Adrenal gland (tissue), 12 donors: Measurements from ENCODE around the gene WIPF1. TPM values are rescaled to one million over a fixed set of nuclear protein-coding genes. Genes with fewer than 3 reads are reported as not detected.
"Not testable (repeated sequence)": the region's sequence is repeated elsewhere in the genome, so short reads cannot be mapped to it uniquely, and the experiment has no call there.

Experiments used
- DNase-seq, 7 donors: peaks; one replicate each; pipeline ENCODE4 v3.0.0-alpha.2; 2019 to 2020
- H3K27ac ChIP-seq, 5 donors: fragments of 200-600 bp; sonication (generic) in 4 of 5; 1 replicate in 3 of 5; 2 replicates in 2 of 5; pipeline versions ENCODE4 v1.5.1 to v1.8.0; 2016 to 2020; ENCODE audit warnings: mild to moderate bottlenecking in 1 of 5
- H3K27me3 ChIP-seq: fragments of 200-600 bp; 2 replicates; pipeline ENCODE4 v1.8.0; 2021
- H3K36me3 ChIP-seq, 2 donors: fragments of 200-600 bp; replicated peaks in 1 of 2; 1 replicate in 1 of 2; 2 replicates in 1 of 2; pipeline versions ENCODE4 v1.5.1 to v1.8.0; 2018 to 2022
- H3K4me1 ChIP-seq, 2 donors: fragments of 200-600 bp; replicated peaks in 1 of 2; 1 replicate in 1 of 2; 2 replicates in 1 of 2; pipeline versions ENCODE4 v1.5.1 to v1.8.0; 2018 to 2021
- H3K4me3 ChIP-seq, 4 donors: fragments of 200-600 bp; sonication (generic) in 3 of 4; one replicate each; pipeline ENCODE4 v1.5.1; 2016 to 2018
- H3K9me3 ChIP-seq, 3 donors: fragments of 200-600 bp; sonication (generic) in 1 of 3; replicated peaks in 1 of 3; 1 replicate in 2 of 3; 2 replicates in 1 of 3; pipeline versions ENCODE4 v1.5.1 to v1.8.0; 2016 to 2021
- CTCF ChIP-seq, 6 experiments: fragments of 450-650 bp in 4 of 6; fragments of 200-600 bp in 2 of 6; sonication (generic) in 1 of 6; IDR thresholded peaks; 1 replicate in 5 of 6; 2 replicates in 1 of 6; pipeline versions ENCODE4 v1.5.1 to v1.8.0; 2016 to 2021; ENCODE audit warnings: antibody characterized with exemption in 6 of 6, mild to moderate bottlenecking in 2 of 6, moderate library complexity in 1 of 6
- POLR2A ChIP-seq, 2 donors: fragments of 450-650 bp; IDR thresholded peaks; one replicate each; pipeline ENCODE4 v1.6.1; 2017; ENCODE audit warnings: antibody characterized with exemption in 2 of 2, mild to moderate bottlenecking in 2 of 2, moderate library complexity in 1 of 2
- WGBS, 4 donors: extraction: QIAGEN DNeasy Blood & Tissue Kit in 2 of 4; methylation state at CpG; one replicate each; pipeline versions ENCODE4 v1.1.5 to v1.1.7; 2013 to 2017; 5-methylcytosine and 5-hydroxymethylcytosine counted together
- intact Hi-C, 2 donors: fragments of 100-400 bp; cut with DNase I; formaldehyde crosslinking; loops; one replicate each; pipeline versions ENCODE4 v1.14.1 to v1.15.0; 2022 to 2023
- polyA plus RNA-seq, 3 donors: library from polyadenylated mRNA; stranded (reverse); fragments of 200-250 nt in 2 of 3; fragments of 350-450 nt in 1 of 3; fragmentation: Illumina TruSeq in 1 of 3; extraction: RNeasy Lipid Tissue Mini Kit (QIAGEN cat#74804) in 1 of 3; gene quantifications; one replicate each; pipeline ENCODE4 v1.2.3, GENCODE V29; 2013 to 2014
- total RNA-seq, 9 donors: library from RNA; depleted of rRNA in 4 of 9; stranded (reverse); fragments of >200 nt in 4 of 9; fragments of 120-200 nt in 1 of 9; fragmentation: NEBNext Ultra II Directional in 1 of 9; extraction: Animal tissue kit (Norgen Biotek cat#: 25700) in 1 of 9; gene quantifications; one replicate each; pipeline versions ENCODE4 v1.1.0 to v1.2.4, GENCODE V29; 2013 to 2023
- donor health status: healthy with polysubstance abuse.
- donor health status: Bipolar disorder and iron deficiency.
- donor health status: DM: yes; HTN: yes; CAD: no.
- donor health status: DM: no; HTN: no; CAD: no.
- donor health status: DM: no; HTN: no; CAD: no.
- donor health status: DM: yes; HTN: yes; CAD: no.

Gene WIPF1
- total and polyA plus RNA-seq, 12 donors, result 4.8 to 42.4 (median 24.6) TPM

DNA sequence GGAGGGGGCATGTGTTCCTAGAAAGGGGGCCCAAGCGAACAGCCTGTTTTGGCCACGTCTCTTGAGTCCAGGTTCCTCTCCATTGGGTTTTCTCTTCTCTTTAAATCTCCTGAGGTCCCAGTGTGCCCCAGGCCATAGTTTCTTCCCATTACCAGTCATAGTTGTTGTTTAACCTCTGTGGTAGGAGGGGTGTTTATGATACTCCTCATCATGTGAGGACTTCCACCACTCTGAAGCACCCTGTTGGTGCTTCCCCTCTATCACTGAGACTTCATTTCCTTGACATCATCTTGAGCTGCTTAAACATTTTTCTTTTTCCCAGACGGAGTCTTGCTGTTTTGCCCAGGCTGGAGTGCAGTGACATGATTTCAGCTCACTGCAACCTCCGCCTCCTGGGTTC lies 45.9 kb downstream of the WIPF1 start:
- no peaks in the 10 kb centered on the region for H3K4me1 ChIP-seq
- no peak overlapping the region for H3K27ac ChIP-seq
- TF ChIP-seq CTCF (IDR thresholded peaks at IDR 0.05) (no peak), POLR2A (IDR thresholded peaks at IDR 0.05) (no peak)
- WGBS, 4 donors, result 87 to 95% (median 90%) methylated on average over 4 of the region's 4 CpGs
- no peak for DNase-seq
- H3K9me3 ChIP-seq, result no peaks in the 10 kb centered on the region
- H3K4me3 ChIP-seq, result no peak overlapping the region
- no peaks in the 10 kb centered on the region for H3K36me3 ChIP-seq
- H3K27me3 ChIP-seq, result no peaks in the 10 kb centered on the region
- intact Hi-C loops, result no loop called here

DNA sequence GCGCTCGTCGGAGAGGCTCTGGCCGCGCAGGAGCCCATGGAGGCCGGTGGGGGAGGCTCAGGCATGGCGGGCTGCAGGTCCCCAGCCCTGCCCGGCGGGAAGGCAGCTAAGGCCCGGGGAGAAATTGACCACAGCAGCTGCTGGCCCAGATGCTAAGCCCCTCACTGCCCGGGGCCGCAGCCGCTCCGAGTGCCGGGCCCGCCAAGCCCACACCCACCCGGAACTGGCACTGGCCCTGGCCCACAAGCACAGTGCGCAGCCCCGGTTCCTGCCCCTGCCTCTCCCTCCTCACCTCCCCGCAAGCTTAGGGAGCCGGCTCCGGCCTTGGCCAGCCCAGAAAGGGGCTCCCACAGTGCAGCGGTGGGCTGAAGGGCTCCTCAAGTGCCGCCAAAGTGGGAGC lies 49.0 kb downstream of the WIPF1 start:
- H3K4me3 ChIP-seq, H3K36me3 ChIP-seq: not testable (repeated sequence)

GRCh38 chr2:174548021-174548420 lies 49.6 kb downstream of the WIPF1 start:
- H3K36me3 ChIP-seq, H3K4me1 ChIP-seq, intact Hi-C loops, DNase-seq, H3K27ac ChIP-seq, H3K9me3 ChIP-seq, H3K4me3 ChIP-seq, H3K27me3 ChIP-seq: not testable (repeated sequence)
- WGBS, 4 donors, result 90 to 96% (median 92%) methylated on average over 5 to 7 of the region's 7 CpGs

More for the DNA sequence above, 49.0 kb downstream of the WIPF1 start:
- WGBS, 4 donors, result 83 to 100% (median 88%) methylated on average over 1 to 24 of the region's 24 CpGs
- H3K4me1 ChIP-seq, H3K27me3 ChIP-seq, DNase-seq, H3K27ac ChIP-seq, H3K9me3 ChIP-seq, intact Hi-C loops: not testable (repeated sequence)

DNA sequence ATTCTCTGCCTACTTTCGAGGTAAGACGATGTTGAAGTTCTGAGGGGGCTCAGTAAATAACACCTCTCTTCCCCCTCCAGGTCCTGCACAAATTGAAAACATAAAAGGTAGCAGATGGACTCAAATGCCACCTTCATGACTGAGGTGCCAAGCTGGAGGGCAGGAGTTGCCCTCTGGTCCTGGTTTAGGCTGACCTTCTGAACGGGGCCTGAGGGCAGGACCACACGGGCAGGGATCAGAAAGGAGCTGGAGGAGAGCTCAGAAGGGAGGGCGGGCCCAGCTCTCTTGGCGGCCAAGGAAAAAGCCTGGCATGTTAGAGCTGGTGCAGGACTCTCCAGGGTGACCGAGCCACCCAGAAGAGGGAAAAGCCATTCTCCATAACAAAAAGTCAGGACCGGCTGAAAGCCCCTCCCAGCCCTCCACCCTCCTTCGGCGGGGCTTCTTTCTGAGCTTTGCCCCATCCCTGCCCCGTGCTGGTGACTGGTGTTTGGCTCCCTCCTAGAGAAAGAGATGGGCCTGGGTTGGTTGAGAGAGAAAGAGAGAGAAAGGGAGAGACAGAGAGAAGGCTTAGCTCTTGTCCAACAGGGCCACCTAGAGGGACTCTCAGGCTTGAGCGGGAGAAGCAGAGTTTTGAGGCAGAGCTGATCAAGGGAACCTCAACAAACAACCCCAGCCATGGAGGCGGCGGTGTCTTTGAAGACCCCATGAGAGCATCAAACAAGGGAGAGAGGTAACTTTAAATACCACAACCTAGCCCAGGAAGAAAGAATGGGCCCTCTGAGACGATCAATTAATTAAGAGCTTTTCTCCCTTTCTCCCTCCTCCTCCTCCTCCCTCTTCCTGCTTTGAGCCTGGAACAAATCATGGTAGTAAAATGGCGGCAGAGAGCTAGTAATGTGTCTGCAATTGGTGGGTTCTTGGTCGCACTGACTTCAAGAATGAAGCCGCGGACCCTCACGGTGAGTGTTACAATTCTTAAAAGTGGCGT lies 50.8 kb downstream of the WIPF1 start:
- no peaks in the 10 kb centered on the region for H3K27me3 ChIP-seq
- no peak overlapping the region for H3K27ac ChIP-seq
- no peaks in the 10 kb centered on the region for H3K9me3 ChIP-seq
- no peak for TF ChIP-seq POLR2A (IDR thresholded peaks at IDR 0.05)
- peak in 5 of 6 experiments; percentile 10 to 53 (median 29) for TF ChIP-seq CTCF (IDR thresholded peaks at IDR 0.05)
- DNase-seq, result peak in 5 of 7 donors; percentile 17 to 62 (median 40)
- 73 to 81% (median 80%) methylated on average over 20 to 21 of the region's 21 CpGs for WGBS, 4 donors
- no peaks in the 10 kb centered on the region for H3K4me1 ChIP-seq
- intact Hi-C loops, result no loop called here
- no peak overlapping the region for H3K4me3 ChIP-seq
- H3K36me3 ChIP-seq, result no peaks in the 10 kb centered on the region

DNA sequence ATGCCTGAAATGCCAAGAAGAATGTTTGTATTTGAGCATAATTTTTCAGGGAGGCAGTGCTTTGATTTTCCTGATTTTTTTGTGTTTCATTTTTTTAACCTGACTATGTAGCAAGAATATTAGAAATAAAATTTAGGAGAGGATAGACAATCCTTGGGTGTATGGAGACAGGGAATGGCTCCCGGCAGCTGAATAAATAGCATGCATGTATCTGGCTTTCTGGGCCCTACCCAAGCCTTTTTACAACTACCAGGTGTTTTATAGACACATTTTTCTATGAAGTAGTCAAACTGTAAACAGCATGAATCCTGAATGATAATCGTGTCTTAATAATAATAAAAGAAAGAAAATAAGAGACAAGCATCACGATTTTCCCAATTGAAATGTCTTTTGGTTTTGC lies 52.4 kb downstream of the WIPF1 start:
- no peak for TF ChIP-seq POLR2A (IDR thresholded peaks at IDR 0.05)
- no peak for TF ChIP-seq CTCF (IDR thresholded peaks at IDR 0.05)
- no peaks in the 10 kb centered on the region for H3K9me3 ChIP-seq
- no peak for DNase-seq
- intact Hi-C loops, result no loop called here
- no peaks in the 10 kb centered on the region for H3K36me3 ChIP-seq
- no peak overlapping the region for H3K27ac ChIP-seq
- no peak overlapping the region for H3K4me3 ChIP-seq
- no peaks in the 10 kb centered on the region for H3K4me1 ChIP-seq
- H3K27me3 ChIP-seq, result no peaks in the 10 kb centered on the region
- WGBS, 4 donors, result 79 to 85% (median 82%) methylated on average over 3 of the region's 3 CpGs
